Esophagus squamous epithelium (tissue), 5 donors: ENCODE results near the gene STK24. TPM values are rescaled to one million over a fixed set of nuclear protein-coding genes. Genes with fewer than 3 reads are reported as not detected.

Source experiments
- DNase-seq: peaks from one replicate; lab custom pipeline; 2025; lab: John Stamatoyannopoulos, UW
- H3K27ac ChIP-seq, 4 donors: fragments of 200-600 bp; sonication (generic); one replicate each; pipeline ENCODE4 v1.5.1; 2016 to 2019; ENCODE audit warnings: mild to moderate bottlenecking in 1 of 4
- H3K27me3 ChIP-seq, 4 donors: fragments of 200-600 bp; sonication (generic); 1 replicate in 3 of 4; 2 replicates in 1 of 4; pipeline versions ENCODE4 v1.5.1 to v1.6.0; 2017 to 2021; ENCODE audit warnings: antibody characterized with exemption in 1 of 4
- H3K36me3 ChIP-seq, 3 donors: fragments of 200-600 bp; sonication (generic); one replicate each; pipeline ENCODE4 v1.5.1; 2016 to 2019
- H3K4me1 ChIP-seq, 3 donors: fragments of 200-600 bp; sonication (generic); one replicate each; pipeline ENCODE4 v1.5.1; 2017 to 2019
- H3K4me3 ChIP-seq, 4 donors: fragments of 200-600 bp; sonication (generic); 1 replicate in 3 of 4; 2 replicates in 1 of 4; pipeline ENCODE4 v1.5.1; 2016 to 2019; ENCODE audit warnings: mild to moderate bottlenecking in 2 of 4, moderate library complexity in 1 of 4
- H3K9me3 ChIP-seq, 3 donors: fragments of 200-600 bp; sonication (generic); one replicate each; pipeline ENCODE4 v1.5.1; 2016 to 2019
- POLR2A ChIP-seq, 4 donors: fragments of 450-650 bp; IDR thresholded peaks; one replicate each; pipeline ENCODE4 v1.6.1; 2017; ENCODE audit warnings: antibody characterized with exemption in 4 of 4, mild to moderate bottlenecking in 4 of 4, moderate library complexity in 3 of 4
- WGBS, 2 donors: methylation state at CpG; one replicate each; pipeline ENCODE4 v1.1.5; 2018; 5-methylcytosine and 5-hydroxymethylcytosine counted together
- intact Hi-C: fragments of 100-400 bp; cut with DNase I; formaldehyde crosslinking; loops from one replicate; pipeline ENCODE4 v1.15.0; 2022
- total RNA-seq, 4 donors: library from RNA; depleted of rRNA; stranded (reverse); fragments of >200 nt; gene quantifications; one replicate each; pipeline ENCODE4 v1.1.0, GENCODE V29; 2016
- TF ChIP-seq, protein P1 (sequence below), 6 experiments: fragments of 450-650 bp in 4 of 6; fragments of 200-600 bp in 2 of 6; sonication (generic) in 2 of 6; IDR thresholded peaks; one replicate each; pipeline ENCODE4 v1.5.1; 2016 to 2019; ENCODE audit warnings: antibody characterized with exemption in 6 of 6, mild to moderate bottlenecking in 4 of 6, moderate library complexity in 4 of 6
- donor health status: DM: yes; HTN: yes; CAD: no.

The STK24 gene
- total RNA-seq, 4 donors from 2014 or later: 119 to 156 (median 130) TPM

DNA sequence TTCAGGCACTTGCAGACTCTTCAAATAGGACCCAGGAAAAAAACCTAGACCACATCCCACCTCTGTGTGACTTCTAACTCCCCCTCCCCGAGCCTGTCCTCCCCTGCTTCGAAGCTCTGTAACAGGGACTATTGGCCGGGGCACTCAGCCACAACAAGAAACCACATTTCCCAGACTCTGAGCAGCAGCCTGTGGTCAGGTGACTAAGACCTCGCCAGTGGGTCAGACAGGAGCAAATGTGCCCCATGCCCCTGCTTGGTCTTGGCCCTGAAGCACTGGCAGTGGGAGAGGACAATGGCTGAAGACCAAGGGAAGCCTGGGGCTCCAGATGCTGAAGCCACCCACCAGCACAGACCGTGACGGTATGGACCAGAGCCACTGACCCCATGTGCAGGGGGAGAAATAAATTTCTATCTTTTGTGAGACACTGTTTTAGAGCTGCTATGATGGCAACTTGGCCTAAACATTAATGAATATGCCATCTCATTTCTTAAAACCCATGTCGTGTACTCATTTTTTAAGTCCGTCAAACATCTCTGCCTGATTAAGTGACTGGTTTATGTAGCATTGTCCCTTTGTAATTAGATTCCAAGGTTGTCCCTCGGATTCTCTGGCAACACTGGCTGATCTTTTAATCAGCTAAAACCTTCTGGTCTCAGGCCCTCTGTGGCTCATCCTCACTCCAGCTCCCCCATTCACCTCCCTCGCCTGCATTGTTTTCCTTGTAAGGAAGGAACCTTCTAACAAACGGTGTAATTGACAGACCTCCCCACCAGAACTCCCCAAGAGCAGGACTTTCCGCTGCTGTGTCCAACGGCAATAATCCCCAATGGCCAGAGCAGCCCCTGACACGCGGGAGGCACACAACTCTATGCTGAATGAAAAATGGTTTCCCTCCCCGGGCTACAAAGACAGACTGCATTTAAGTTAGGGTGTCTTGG is 98.4 kb downstream of the STK24 start:
- H3K4me1 ChIP-seq: peaks cover 38 to 97% (median 52%) of the 10 kb centered on the region in 3 donors
- H3K4me3 ChIP-seq: no peak overlapping the region
- no peak for DNase-seq
- WGBS, 2 donors: 73 to 84% methylated on average over 15 to 16 of the region's 16 CpGs
- intact Hi-C loops: loop anchor here (5.0 kb wide), 1 partner anchor 99 kb away; the partner anchor contains the start of gene STK24
- no peaks in the 10 kb centered on the region for H3K9me3 ChIP-seq
- H3K36me3 ChIP-seq: peaks cover 12 to 34% (median 13%) of the 10 kb centered on the region in 3 donors
- peak overlapping the region; percentile 19 to 89 (median 54) for H3K27ac ChIP-seq
- no peaks in the 10 kb centered on the region for H3K27me3 ChIP-seq
- no peak for TF ChIP-seq POLR2A (IDR thresholded peaks at IDR 0.05)
- TF ChIP-seq, protein P1, sequence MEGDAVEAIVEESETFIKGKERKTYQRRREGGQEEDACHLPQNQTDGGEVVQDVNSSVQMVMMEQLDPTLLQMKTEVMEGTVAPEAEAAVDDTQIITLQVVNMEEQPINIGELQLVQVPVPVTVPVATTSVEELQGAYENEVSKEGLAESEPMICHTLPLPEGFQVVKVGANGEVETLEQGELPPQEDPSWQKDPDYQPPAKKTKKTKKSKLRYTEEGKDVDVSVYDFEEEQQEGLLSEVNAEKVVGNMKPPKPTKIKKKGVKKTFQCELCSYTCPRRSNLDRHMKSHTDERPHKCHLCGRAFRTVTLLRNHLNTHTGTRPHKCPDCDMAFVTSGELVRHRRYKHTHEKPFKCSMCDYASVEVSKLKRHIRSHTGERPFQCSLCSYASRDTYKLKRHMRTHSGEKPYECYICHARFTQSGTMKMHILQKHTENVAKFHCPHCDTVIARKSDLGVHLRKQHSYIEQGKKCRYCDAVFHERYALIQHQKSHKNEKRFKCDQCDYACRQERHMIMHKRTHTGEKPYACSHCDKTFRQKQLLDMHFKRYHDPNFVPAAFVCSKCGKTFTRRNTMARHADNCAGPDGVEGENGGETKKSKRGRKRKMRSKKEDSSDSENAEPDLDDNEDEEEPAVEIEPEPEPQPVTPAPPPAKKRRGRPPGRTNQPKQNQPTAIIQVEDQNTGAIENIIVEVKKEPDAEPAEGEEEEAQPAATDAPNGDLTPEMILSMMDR (IDR thresholded peaks at IDR 0.05): no peak

- TF ChIP-seq, protein P1 (IDR thresholded peaks at IDR 0.05): no peak
- no peak for TF ChIP-seq POLR2A (IDR thresholded peaks at IDR 0.05)
- peaks cover 19 to 54% (median 22%) of the 10 kb centered on the region in 3 donors for H3K36me3 ChIP-seq
- H3K27ac ChIP-seq: peak overlapping the region; percentile 65 to 75 (median 68)
- H3K9me3 ChIP-seq: no peaks in the 10 kb centered on the region
- H3K27me3 ChIP-seq: no peaks in the 10 kb centered on the region
- DNase-seq: no peak
- WGBS, 2 donors: 17 to 47% methylated on average over 9 of the region's 13 CpGs
- peak overlapping the region in 1 of 4 donors; percentile 25 for H3K4me3 ChIP-seq
- H3K4me1 ChIP-seq: peaks cover 26 to 82% (median 34%) of the 10 kb centered on the region in 3 donors
- intact Hi-C loops: loop anchor here (5.0 kb wide), 1 partner anchor 101 kb away; the partner anchor contains the start of gene STK24
Observed at GRCh38 chr13:98476538-98476966, 100.4 kb downstream of the STK24 start.

DNA sequence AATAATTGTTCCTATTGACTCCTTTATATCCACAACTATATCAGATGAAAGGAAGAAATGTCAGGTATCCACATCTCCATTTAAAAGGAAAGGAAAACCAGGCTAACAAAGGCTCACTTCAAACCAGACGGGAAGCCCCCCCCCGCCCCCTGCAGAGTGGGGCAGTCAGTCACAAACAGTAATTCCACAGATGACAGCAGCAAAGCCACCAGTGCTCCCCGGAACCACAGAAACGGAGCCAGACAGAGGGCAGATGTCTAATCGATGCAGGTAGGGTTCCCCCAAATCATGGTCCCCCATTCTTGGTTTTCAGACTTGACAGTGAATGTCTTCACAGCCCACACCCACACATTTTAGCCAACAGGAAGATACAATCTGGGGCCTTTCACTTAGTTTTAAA is 100.8 kb downstream of the STK24 start:
- H3K9me3 ChIP-seq: no peaks in the 10 kb centered on the region
- no peaks in the 10 kb centered on the region for H3K27me3 ChIP-seq
- H3K4me3 ChIP-seq: peak overlapping the region in 1 of 4 donors; percentile 25
- no peak for DNase-seq
- H3K36me3 ChIP-seq: peaks cover 19 to 55% (median 27%) of the 10 kb centered on the region in 3 donors
- no peak for TF ChIP-seq POLR2A (IDR thresholded peaks at IDR 0.05)
- TF ChIP-seq, protein P1 (IDR thresholded peaks at IDR 0.05): no peak
- WGBS, 2 donors: 22 to 32% methylated on average over 3 to 5 of the region's 5 CpGs
- peak overlapping the region; percentile 65 to 75 (median 68) for H3K27ac ChIP-seq
- intact Hi-C loops: loop anchor here (5.0 kb wide), 1 partner anchor 101 kb away; the partner anchor contains the start of gene STK24
- H3K4me1 ChIP-seq: peaks cover 26 to 77% (median 30%) of the 10 kb centered on the region in 3 donors

DNA sequence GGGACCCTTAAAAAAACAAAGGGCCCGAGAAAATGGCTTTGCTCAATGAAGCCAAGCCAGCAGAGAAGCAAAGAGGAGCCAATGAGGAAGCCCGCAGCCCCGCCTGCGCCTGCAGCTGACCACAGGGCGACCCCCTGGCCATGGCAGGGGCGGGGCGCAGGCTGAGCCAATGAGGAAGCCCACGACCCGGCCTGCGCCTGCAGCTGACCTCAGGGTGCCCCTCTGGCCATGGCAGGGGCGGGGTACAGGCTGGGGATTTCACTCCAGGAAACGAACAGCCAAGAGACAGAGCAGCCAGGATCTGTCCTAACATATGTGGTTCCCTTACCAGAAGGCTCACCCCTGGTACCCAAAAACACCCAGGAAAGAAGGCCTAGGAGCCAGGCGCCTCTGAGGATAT is 101.4 kb downstream of the STK24 start:
- Histone ChIP-seq H3K4me3 (no peak overlapping the region), H3K9me3 (no peaks in the 10 kb centered on the region), H3K27me3 (no peaks in the 10 kb centered on the region), H3K4me1 (peaks cover 26 to 71% (median 29%) of the 10 kb centered on the region in 3 donors), H3K36me3 (peaks cover 19 to 56% (median 32%) of the 10 kb centered on the region in 3 donors), H3K27ac (peak overlapping the region in 3 of 4 donors; percentile 65 to 71 (median 66))
- DNase-seq: no peak
- TF ChIP-seq, protein P1 (IDR thresholded peaks at IDR 0.05): peak in 1 of 6 experiments; percentile 4
- no peak for TF ChIP-seq POLR2A (IDR thresholded peaks at IDR 0.05)
- intact Hi-C loops: loop anchor here (5.0 kb wide), 1 partner anchor 102 kb away; the partner anchor contains the start of gene STK24
- 53 to 65% methylated on average over 2 to 13 of the region's 13 CpGs for WGBS, 2 donors
